ENCODE data around the gene PRUNE2.

The PRUNE2 gene

GRCh38 chr9:76637416-76637815, 268.5 kb downstream of the PRUNE2 start:
- Histone ChIP-seq H3K27ac (ENCODE audit: low read depth, low read length) (no peak overlapping the region), H4K20me1 (ENCODE audit: control insufficient read depth, insufficient read depth, low read depth, low read length) (no peaks in the 10 kb centered on the region), H3K79me2 (ENCODE audit: control insufficient read depth, low read length) (no peaks in the 10 kb centered on the region), H3F3A (ENCODE audit: control insufficient read depth, insufficient read depth) (no peaks in the 10 kb centered on the region), H3K27me3 (ENCODE audit: control insufficient read depth, low read length) (no peaks in the 10 kb centered on the region), H3K4me3 (ENCODE audit: low read length) (no peak overlapping the region), H3K9me3 (ENCODE audit: control insufficient read depth, insufficient read depth, low read length) (no peaks in the 10 kb centered on the region), H3K9me2 (replicated peaks; ENCODE audit: control insufficient read depth, low read length) (no peaks in the 10 kb centered on the region), H3K4me2 (ENCODE audit: low read length) (no peak overlapping the region), H3K4me1 (ENCODE audit: control insufficient read depth, low read length) (peaks cover 37% of the 10 kb centered on the region), H3K36me3 (ENCODE audit: control insufficient read depth, low read length) (no peaks in the 10 kb centered on the region)
- TF ChIP-seq EZH2phosphoT487 (IDR thresholded peaks at IDR 0.05; ENCODE audit: borderline replicate concordance, low read length): no peak
- TF ChIP-seq, protein P1, sequence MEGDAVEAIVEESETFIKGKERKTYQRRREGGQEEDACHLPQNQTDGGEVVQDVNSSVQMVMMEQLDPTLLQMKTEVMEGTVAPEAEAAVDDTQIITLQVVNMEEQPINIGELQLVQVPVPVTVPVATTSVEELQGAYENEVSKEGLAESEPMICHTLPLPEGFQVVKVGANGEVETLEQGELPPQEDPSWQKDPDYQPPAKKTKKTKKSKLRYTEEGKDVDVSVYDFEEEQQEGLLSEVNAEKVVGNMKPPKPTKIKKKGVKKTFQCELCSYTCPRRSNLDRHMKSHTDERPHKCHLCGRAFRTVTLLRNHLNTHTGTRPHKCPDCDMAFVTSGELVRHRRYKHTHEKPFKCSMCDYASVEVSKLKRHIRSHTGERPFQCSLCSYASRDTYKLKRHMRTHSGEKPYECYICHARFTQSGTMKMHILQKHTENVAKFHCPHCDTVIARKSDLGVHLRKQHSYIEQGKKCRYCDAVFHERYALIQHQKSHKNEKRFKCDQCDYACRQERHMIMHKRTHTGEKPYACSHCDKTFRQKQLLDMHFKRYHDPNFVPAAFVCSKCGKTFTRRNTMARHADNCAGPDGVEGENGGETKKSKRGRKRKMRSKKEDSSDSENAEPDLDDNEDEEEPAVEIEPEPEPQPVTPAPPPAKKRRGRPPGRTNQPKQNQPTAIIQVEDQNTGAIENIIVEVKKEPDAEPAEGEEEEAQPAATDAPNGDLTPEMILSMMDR (IDR thresholded peaks at IDR 0.05; ENCODE audit: low read depth, low read length, poor library complexity, severe bottlenecking): no peak

- Histone ChIP-seq H3K9me3 (ENCODE audit: control insufficient read depth, insufficient read depth, low read length) (no peaks in the 10 kb centered on the region), H3K79me2 (ENCODE audit: control insufficient read depth, low read length) (no peaks in the 10 kb centered on the region), H3K4me3 (ENCODE audit: low read length) (0 out of 2 replicates have a peak overlapping the region, but pooled peaks have one; percentile 1), H3K36me3 (ENCODE audit: control insufficient read depth, low read length) (no peaks in the 10 kb centered on the region), H3K4me2 (ENCODE audit: low read length) (peak overlapping the region; percentile 11), H3K27ac (ENCODE audit: low read depth, low read length) (no peak overlapping the region), H3K9me2 (replicated peaks; ENCODE audit: control insufficient read depth, low read length) (no peaks in the 10 kb centered on the region), H4K20me1 (ENCODE audit: control insufficient read depth, insufficient read depth, low read depth, low read length) (no peaks in the 10 kb centered on the region), H3F3A (ENCODE audit: control insufficient read depth, insufficient read depth) (no peaks in the 10 kb centered on the region), H3K4me1 (ENCODE audit: control insufficient read depth, low read length) (peaks cover 41% of the 10 kb centered on the region), H3K27me3 (ENCODE audit: control insufficient read depth, low read length) (no peaks in the 10 kb centered on the region)
- TF ChIP-seq, protein P1 (IDR thresholded peaks at IDR 0.05; ENCODE audit: low read depth, low read length, poor library complexity, severe bottlenecking): no peak
- no peak for TF ChIP-seq EZH2phosphoT487 (IDR thresholded peaks at IDR 0.05; ENCODE audit: borderline replicate concordance, low read length)
These were observed 271.4 kb downstream of the PRUNE2 start for GRCh38 chr9:76634356-76635054.

- Histone ChIP-seq H3K4me3 (ENCODE audit: low read length) (no peak overlapping the region), H3K4me1 (ENCODE audit: control insufficient read depth, low read length) (peaks cover 61% of the 10 kb centered on the region), H3K4me2 (ENCODE audit: low read length) (no peak overlapping the region)
These were observed 275.0 kb downstream of the PRUNE2 start for GRCh38 chr9:76630916-76631315.

More at GRCh38 chr9:76630916-76631315, 275.0 kb downstream of the PRUNE2 start:
- no peak overlapping the region for H3K27ac ChIP-seq (ENCODE audit: low read depth, low read length)
- no peaks in the 10 kb centered on the region for H4K20me1 ChIP-seq (ENCODE audit: control insufficient read depth, insufficient read depth, low read depth, low read length)
- no peaks in the 10 kb centered on the region for H3K27me3 ChIP-seq (ENCODE audit: control insufficient read depth, low read length)
- TF ChIP-seq, protein P1 (IDR thresholded peaks at IDR 0.05; ENCODE audit: low read depth, low read length, poor library complexity, severe bottlenecking): no peak
- no peak for TF ChIP-seq EZH2phosphoT487 (IDR thresholded peaks at IDR 0.05; ENCODE audit: borderline replicate concordance, low read length)
- no peaks in the 10 kb centered on the region for H3K36me3 ChIP-seq (ENCODE audit: control insufficient read depth, low read length)
- no peaks in the 10 kb centered on the region for H3K9me3 ChIP-seq (ENCODE audit: control insufficient read depth, insufficient read depth, low read length)
- H3F3A ChIP-seq (ENCODE audit: control insufficient read depth, insufficient read depth): peaks cover 21% of the 10 kb centered on the region
- H3K79me2 ChIP-seq (ENCODE audit: control insufficient read depth, low read length): no peaks in the 10 kb centered on the region
- H3K9me2 ChIP-seq (replicated peaks; ENCODE audit: control insufficient read depth, low read length): no peaks in the 10 kb centered on the region
